Fibroblast of lung (primary cell): Measurements from ENCODE around the gene BANF1. TPM values are rescaled to one million over a fixed set of nuclear protein-coding genes. Genes with fewer than 3 reads are reported as not detected.
"Not testable (repeated sequence)": the region's sequence is repeated elsewhere in the genome, so short reads cannot be mapped to it uniquely, and the experiment has no call there.

Experiments used
- DNase-seq, 2 donors: peaks; one replicate each; pipeline versions ENCODE4 v3.0.0 to v3.0.0-alpha.2; 2010; ENCODE audit warnings: low read depth in 2 of 2
- H2AFZ ChIP-seq: 2 replicates; pipeline ENCODE4 v1.5.1; 2012; ENCODE audit warnings: low read length, control low read depth, inconsistent platforms
- H3K27ac ChIP-seq: 2 replicates; pipeline ENCODE4 v1.5.1; 2011; ENCODE audit warnings: low read length, control low read depth; ENCODE audit not compliant: insufficient read depth
- H3K27me3 ChIP-seq: 2 replicates; pipeline ENCODE4 v1.5.1; 2011; ENCODE audit warnings: mild to moderate bottlenecking, low read length; ENCODE audit not compliant: control insufficient read depth, insufficient read depth
- H3K36me3 ChIP-seq: 2 replicates; pipeline ENCODE4 v1.5.1; 2011; ENCODE audit warnings: low read length; ENCODE audit not compliant: control insufficient read depth, insufficient read depth
- H3K4me1 ChIP-seq: 2 replicates; pipeline ENCODE4 v1.5.1; 2011; ENCODE audit warnings: low read length; ENCODE audit not compliant: control insufficient read depth, insufficient read depth; ENCODE audit errors: extremely low read depth
- H3K4me2 ChIP-seq: 2 replicates; pipeline ENCODE4 v1.5.1; 2011; ENCODE audit warnings: low read length, control low read depth; ENCODE audit not compliant: insufficient read depth; ENCODE audit errors: extremely low read depth
- H3K4me3 ChIP-seq, 4 experiments: fragments of 200-600 bp in 1 of 4; sonication (generic) in 1 of 4; replicated peaks in 1 of 4; 2 replicates each; pipeline ENCODE4 v1.5.1; 2011 to 2016; ENCODE audit warnings: low read length in 4 of 4, low read depth in 3 of 4, mild to moderate bottlenecking in 3 of 4, control low read depth in 2 of 4, inconsistent platforms in 1 of 4, mixed read lengths in 1 of 4; ENCODE audit not compliant: insufficient read depth in 1 of 4; ENCODE audit errors: control extremely low read depth in 1 of 4
- H3K79me2 ChIP-seq: 2 replicates; pipeline ENCODE4 v1.5.1; 2012; ENCODE audit warnings: mild to moderate bottlenecking, low read length, inconsistent platforms; ENCODE audit not compliant: control insufficient read depth, insufficient read depth
- H3K9ac ChIP-seq: 2 replicates; pipeline ENCODE4 v1.5.1; 2011; ENCODE audit warnings: mild to moderate bottlenecking, low read length, control low read depth; ENCODE audit not compliant: insufficient read depth
- H3K9me3 ChIP-seq: 2 replicates; pipeline ENCODE4 v1.5.1; 2012; ENCODE audit warnings: low read depth, low read length; ENCODE audit not compliant: control insufficient read depth, insufficient read depth
- H4K20me1 ChIP-seq: 2 replicates; pipeline ENCODE4 v1.5.1; 2011; ENCODE audit warnings: low read length; ENCODE audit not compliant: control insufficient read depth, insufficient read depth; ENCODE audit errors: extremely low read depth
- CTCF ChIP-seq, 2 donors: IDR thresholded peaks in 1 of 2; conservative IDR thresholded peaks in 1 of 2; 1 replicate in 1 of 2; 2 replicates in 1 of 2; pipeline ENCODE4 v1.5.1; 2011 to 2012; ENCODE audit warnings: low read length in 2 of 2, control low read depth in 1 of 2, inconsistent platforms in 1 of 2, low read depth in 1 of 2, mild to moderate bottlenecking in 1 of 2
- EZH2 ChIP-seq: IDR thresholded peaks from 2 replicates; pipeline ENCODE4 v1.5.1; 2012; ENCODE audit warnings: low read length, control low read depth, mild to moderate bottlenecking; ENCODE audit errors: missing control alignments
- polyA plus RNA-seq, 2 donors: library from polyadenylated mRNA; depleted of rRNA in 1 of 2; stranded (reverse) in 1 of 2; unstranded in 1 of 2; fragments of >200 nt; gene quantifications; 2 replicates each; pipeline ENCODE4 v1.2.1, GENCODE V29; 2011 to 2012; ENCODE audit warnings: missing spikeins in 1 of 2
- total RNA-seq: library from RNA; depleted of rRNA; stranded (reverse); fragments of >200 nt; gene quantifications from 2 replicates; pipeline ENCODE4 v1.2.1, GENCODE V29; 2014

Gene BANF1
- total and polyA plus RNA-seq, 2 donors (not counting 1 experiment from before 2014, with no cell fraction given), result 19.0 to 156 TPM

DNA sequence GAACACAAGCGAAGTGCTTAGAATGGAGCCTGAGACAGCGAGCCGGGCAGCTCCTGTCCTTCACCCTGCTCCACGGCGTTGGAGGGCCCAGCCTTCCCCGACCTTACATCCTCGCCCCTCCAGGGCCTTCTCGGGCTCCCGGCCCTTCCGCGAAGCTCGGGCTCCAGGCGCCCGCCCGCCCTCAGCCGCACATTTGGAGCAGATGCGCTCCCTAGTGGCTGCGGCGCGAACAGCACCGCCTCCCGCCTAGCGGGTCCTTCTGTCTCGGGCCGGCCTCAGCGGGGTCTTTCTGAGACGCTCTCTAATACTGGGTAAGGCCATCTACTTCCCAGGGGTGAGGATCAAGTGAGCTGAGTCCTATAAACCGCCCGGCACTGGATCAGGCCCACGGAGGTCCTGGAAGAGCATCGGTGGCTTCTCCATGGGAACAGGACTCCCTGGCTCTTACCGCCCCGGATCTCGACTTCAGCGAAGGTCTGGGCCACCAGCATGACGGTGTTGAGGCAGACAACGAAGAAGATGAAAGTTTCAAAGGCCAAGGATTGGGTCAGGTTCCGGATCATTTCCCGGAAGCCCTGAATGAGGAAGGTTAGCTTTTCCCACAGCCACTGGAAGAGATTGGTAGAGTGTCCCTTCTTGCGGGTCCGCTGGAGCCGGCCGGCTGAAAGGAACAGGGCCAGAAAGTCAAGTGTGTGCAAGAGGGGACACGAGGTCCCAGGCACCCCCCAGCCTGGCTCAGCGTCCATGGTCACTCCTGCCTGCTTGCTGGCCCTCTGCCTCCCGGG lies 20.3 kb downstream of the BANF1 start:
- Histone ChIP-seq H2AFZ (peak overlapping the region; percentile 77), H3K36me3 (no peaks in the 10 kb centered on the region), H3K4me2 (peak overlapping the region; percentile 40), H3K9ac (no peak overlapping the region), H3K9me3 (no peaks in the 10 kb centered on the region), H3K4me1 (peaks cover 5% of the 10 kb centered on the region), H3K27me3 (no peaks in the 10 kb centered on the region), H3K4me3 (no peak overlapping the region), H3K27ac (no peak overlapping the region), H3K79me2 (no peaks in the 10 kb centered on the region), H4K20me1 (no peaks in the 10 kb centered on the region)
- TF ChIP-seq CTCF (conservative IDR thresholded peaks at IDR 0.05 in 1 of 2, IDR thresholded peaks at IDR 0.05 in 1 of 2; ENCODE audit: low read depth in 1 of 2, low read length in 2 of 2) (peak; percentile 84 to 85), EZH2 (no peak)
- DNase-seq, result peak; percentile 29 to 52

DNA sequence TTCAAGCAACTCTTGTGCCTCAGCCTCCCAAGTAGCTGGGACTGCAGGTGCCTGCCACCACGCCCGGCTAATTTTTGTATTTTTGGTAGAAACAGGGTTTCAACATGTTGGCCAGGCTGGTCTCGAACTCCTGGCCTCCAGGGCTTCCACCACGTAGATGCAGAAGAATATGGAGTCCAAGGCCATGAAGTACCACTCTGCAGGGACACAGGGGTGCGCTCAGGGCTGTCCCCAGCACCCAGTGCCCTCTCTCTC lies 20.8 kb downstream of the BANF1 start:
- not testable (repeated sequence) for H4K20me1 ChIP-seq, H3K9ac ChIP-seq, H3K36me3 ChIP-seq, H3K4me1 ChIP-seq, H3K4me2 ChIP-seq, DNase-seq, H3K9me3 ChIP-seq, H3K27me3 ChIP-seq, H3K79me2 ChIP-seq, H3K27ac ChIP-seq, H3K4me3 ChIP-seq, H2AFZ ChIP-seq

DNA sequence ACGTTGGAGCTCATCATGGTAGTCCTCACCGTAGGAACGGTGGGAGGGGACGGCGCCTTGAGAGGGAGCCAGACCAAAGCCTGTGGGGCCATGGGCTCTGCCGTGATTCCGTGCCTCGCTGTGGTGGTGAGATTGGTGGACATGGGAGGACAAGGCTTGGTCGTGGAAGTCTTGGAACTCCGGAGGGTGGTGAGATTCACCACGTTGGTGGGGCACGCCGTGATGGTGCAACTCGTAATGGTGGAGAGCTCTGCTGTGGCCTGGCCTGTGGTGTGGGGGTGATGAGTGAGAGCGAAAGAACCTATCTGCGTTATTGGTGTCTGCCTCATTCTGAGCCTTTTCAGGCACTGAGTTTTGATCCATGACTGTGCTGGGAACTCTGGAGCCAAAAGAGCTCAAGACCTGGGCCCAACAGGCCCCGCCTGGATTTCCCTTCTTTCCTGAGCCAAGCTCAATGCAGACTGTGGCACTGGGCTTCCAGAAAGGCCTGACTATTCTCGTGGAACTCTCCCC lies 23.8 kb downstream of the BANF1 start, which contains the start of gene CATSPER1:
CATSPER1 (minus strand) TSS at position 463 of the 513 bp plus-strand sequence; CDS start at position 363, 100 bp downstream.
- TF ChIP-seq EZH2 (no peak), CTCF (conservative IDR thresholded peaks at IDR 0.05 in 1 of 2, IDR thresholded peaks at IDR 0.05 in 1 of 2; ENCODE audit: low read depth in 1 of 2, low read length in 2 of 2) (no peak)
- Histone ChIP-seq H3K4me2 (no peak within 1 kb of the TSS), H4K20me1 (no peaks in the 10 kb centered on the region), H3K27ac (no peak within 1 kb of the TSS), H3K4me1 (peaks cover 5% of the 10 kb centered on the region), H3K9me3 (no peaks in the 10 kb centered on the region), H3K9ac (no peak within 1 kb of the TSS), H3K27me3 (no peaks in the 10 kb centered on the region), H2AFZ (no peak within 1 kb of the TSS), H3K79me2 (no peaks in the 10 kb centered on the region), H3K4me3 (no peak within 1 kb of the TSS), H3K36me3 (no peaks in the 10 kb centered on the region)
- DNase-seq, result no peak
